NCI-H2107 (cell line): ENCODE measurements around the gene TRMT5.

ENCODE experiments used
- DNase-seq: peaks from one replicate; lab custom pipeline; 2025; lab: John Stamatoyannopoulos, UW

TRMT5 gene, protein sequence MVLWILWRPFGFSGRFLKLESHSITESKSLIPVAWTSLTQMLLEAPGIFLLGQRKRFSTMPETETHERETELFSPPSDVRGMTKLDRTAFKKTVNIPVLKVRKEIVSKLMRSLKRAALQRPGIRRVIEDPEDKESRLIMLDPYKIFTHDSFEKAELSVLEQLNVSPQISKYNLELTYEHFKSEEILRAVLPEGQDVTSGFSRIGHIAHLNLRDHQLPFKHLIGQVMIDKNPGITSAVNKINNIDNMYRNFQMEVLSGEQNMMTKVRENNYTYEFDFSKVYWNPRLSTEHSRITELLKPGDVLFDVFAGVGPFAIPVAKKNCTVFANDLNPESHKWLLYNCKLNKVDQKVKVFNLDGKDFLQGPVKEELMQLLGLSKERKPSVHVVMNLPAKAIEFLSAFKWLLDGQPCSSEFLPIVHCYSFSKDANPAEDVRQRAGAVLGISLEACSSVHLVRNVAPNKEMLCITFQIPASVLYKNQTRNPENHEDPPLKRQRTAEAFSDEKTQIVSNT

DNA sequence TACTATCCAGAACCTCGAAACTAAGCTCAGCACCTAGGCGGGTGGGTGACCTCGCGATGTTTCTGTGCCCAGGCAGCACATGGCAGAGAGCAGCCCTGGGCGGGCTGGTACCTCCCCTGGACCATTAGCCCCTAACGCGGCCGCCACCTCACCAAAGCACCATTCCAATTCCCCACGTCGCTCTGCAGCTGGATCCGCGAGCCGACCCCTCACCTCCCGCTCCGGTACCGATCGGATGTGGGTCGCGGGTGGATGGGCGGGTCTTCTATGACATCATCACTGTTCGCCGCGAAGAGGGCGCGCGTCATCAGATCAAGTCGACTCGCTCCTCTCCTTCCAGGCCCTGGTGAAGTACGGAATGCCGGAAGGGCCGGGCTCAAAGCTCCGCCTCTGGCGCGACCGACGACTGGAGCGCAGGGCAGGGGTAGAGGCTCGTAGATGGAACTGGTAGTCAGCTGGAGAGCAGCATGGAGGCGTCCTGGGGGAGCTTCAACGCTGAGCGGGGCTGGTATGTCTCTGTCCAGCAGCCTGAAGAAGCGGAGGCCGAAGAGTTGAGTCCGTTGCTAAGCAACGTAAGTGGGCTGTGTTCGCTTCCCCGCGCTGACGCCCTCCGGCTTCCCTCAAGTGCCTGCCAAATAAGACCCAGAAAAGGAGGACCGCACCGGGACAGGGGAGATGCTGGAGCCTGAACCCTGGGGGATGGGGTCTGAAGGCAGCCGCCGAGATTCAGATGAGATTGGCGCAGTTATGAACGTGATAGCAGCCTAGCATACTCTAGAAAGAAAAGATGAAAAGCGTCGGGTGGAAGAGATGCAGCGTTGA is at the start of gene TRMT5, which contains the start of gene SLC38A6:
Gene TRMT5 (minus strand): TSS at position 269 of the 822 bp plus-strand sequence. CDS start 106 bp downstream, at position 163.
Gene SLC38A6 (plus strand): TSS at position 435 of the 822 bp plus-strand sequence. CDS start 33 bp downstream, at position 468.
- peak; percentile 99 for DNase-seq

DNA sequence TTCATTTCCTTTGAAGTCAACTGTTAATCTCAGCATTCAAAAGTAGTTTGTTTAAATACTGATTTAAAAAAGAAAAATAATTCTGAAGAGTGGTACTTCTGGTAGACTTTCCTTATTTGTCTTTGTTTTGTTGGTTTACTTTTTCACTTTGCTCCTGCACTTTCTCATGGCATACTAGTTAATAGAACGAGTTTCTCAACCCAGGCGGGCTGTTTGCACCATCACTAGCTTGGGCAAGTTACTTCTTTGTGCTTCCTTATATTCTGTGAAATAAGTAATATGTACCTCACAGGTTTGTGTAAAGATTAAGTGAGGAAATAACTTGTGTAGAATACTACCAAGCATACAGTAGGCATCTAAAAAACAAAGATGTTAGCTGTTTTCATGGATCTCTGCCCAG is 45.6 kb upstream of the TRMT5 start:
- no peak for DNase-seq

DNA sequence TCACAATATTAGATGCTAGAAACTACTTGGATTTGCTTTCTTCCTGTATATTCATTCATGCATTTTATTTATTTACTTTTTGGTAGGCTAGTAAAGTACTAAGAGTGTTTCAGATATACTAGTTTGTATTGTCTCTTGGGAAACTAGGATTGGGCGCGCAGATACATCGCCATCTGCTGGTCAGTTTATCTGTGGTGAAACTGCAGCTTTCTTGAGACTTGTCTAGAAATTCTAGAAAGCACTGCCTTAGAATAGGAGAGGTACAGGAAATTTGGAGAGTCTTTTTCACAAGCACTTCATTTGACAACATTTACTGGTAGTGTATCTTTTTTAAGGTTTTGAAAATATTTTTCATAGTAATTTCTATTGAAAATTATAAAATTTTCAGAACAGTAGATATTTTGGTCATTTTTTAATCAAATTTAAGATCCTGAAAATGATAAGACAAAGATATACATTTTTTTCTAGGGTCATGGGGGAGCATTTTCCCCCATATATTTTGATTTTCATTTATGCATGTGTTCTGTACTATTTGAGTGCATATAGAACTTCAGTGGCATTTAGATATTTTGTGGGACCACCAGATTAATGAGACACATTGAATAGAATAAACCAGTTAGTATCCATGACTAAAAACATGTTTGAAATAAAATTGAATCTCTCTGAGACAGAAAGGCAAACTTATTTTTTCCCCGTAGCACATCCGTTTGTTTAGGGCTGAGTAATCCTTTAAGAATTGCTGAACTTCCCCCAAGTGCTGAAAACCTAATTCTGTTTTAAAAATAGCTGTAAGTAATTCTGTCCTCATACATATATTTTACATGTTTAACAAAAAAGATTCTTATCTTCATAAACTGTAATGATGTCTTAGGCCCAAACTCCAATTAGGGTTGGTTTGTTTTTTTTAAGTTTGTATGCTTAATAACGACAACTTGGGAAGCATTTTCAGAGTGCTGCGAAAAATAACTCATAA is 44.7 kb upstream of the TRMT5 start:
- DNase-seq = peak; percentile 75

DNA sequence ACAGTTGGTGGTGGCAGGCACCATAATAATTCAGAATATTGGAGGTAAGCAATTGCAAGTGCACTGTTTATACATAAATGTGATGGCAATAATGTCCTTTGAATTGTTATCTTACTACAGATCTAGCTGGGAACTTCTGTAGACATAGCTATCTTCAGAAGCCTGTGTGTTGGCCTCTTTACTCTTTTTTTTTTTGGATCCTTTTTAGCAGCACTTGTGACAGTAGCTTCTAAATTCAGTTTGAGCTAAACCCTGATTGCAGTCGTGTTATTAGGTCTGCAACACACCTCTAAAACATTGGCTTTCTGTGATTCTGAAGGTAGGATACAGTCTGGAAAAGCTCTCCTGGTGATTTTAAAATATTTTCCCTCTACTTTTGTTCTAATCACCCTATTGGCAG is 38.7 kb upstream of the TRMT5 start:
- DNase-seq = no peak

DNA sequence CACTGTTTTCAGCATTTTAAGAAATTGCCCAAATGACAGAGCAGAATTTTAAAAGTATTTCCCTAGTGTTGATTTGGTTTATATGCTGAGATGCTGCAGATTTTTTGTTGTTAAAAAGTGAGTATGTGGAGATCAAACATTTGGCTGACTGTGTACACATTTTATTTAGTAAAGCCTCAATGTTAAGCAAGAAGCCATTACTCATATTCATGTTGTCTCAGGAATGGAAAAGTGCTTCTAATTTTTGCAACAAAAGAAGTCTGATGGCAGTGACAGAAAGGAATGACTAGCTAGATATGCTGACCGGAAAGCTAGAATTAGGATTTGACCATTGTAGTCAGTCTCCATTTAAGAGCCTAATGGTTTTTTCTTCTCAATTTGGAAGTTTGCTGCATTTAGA is 22.7 kb upstream of the TRMT5 start:
- no peak for DNase-seq

DNA sequence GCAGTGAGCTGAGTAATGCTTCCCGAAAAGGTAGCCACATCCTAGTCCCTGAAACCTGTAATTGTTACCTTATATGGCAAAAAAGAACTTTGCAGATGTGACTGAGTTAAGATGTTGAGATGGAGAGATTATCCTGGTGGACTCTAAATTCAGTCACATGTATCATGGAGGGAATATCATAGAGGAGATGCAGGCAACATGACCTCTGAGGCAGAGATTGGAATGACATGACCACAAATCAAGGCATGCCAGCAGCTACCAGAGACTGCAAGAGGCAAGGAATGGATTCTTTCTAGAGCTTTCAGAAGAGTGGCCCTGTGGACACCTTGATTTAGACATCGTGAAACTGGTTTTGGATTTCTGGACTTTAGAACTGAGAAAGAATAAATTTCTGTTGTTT is 18.7 kb upstream of the TRMT5 start:
- no peak for DNase-seq

DNA sequence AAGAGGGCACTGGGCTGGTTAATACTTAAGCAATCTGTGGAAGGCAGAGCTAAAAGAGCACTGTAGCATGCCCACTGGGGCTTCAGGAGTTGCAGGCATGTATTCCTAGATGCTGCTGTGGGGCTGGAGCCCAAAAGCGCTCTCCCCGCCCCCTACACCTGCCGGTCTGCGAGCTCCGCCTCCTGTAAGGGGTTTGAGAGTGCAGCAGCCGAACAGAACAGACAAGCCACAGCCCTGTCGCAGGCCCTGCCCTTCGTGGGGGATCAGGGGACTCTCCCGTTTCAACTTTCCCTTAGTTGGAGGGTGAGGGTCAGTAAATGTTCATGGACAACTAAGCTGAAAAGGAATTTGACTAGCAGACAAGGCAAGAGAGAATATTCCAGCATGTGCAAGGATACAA is 17.7 kb upstream of the TRMT5 start:
- no peak for DNase-seq

DNA sequence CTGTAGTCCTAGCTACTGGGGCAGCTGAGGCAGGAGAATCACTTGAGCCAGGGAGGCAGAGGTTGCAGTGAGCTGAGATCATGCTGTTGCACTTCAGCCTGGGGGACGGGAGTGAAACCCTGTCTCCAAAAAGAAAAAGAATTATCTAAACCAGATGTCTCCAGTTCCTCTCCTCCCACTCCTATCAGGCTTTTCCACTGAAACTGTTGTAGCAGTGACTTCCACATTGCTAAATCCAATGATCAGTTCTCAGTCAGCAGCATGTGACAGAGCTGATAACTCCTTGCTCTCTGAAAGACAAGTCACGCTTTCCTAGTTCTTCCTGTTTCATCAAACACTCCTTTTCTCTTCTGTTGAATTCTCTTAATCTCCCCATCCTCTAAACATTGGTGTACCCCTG is 8.7 kb upstream of the TRMT5 start:
- DNase-seq = no peak

DNA sequence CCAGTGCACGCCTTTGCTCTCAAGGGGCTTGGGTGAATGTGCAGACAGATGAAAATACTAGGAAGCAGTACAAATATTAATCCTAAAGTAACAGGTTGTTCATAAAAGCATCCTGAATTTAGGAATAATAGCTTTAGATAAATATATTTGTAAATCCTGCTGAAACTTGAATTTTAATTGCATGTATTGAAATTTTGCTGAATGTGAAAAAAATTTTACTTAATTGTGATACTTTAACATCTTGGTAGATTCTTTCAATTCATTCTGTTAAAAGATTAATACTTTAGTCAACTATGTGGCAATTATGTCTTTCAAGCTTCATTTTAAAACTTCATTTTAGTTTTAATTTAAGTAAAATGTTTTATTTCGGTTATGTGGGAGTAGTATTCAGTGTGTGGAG is 5.6 kb upstream of the TRMT5 start:
- no peak for DNase-seq

DNA sequence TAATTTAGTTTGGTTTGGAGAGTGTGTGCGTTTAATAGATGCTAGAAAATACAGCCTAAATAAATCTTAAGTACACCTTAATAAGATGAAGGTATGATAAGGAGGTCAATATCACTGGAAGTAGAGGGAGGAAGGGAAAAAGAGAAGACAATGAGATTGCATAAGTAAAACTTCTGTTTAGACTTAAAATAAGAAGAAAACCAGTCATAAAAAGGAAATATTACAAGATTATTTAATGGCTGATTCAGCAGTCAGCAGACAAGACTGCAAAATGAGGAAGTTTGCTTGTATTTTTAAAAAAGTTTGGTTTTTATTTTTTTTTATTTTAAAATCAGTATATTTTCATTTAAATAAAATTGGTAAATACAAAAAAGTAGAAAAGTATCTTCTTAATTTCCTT is 3.3 kb upstream of the TRMT5 start:
- DNase-seq = no peak

DNA sequence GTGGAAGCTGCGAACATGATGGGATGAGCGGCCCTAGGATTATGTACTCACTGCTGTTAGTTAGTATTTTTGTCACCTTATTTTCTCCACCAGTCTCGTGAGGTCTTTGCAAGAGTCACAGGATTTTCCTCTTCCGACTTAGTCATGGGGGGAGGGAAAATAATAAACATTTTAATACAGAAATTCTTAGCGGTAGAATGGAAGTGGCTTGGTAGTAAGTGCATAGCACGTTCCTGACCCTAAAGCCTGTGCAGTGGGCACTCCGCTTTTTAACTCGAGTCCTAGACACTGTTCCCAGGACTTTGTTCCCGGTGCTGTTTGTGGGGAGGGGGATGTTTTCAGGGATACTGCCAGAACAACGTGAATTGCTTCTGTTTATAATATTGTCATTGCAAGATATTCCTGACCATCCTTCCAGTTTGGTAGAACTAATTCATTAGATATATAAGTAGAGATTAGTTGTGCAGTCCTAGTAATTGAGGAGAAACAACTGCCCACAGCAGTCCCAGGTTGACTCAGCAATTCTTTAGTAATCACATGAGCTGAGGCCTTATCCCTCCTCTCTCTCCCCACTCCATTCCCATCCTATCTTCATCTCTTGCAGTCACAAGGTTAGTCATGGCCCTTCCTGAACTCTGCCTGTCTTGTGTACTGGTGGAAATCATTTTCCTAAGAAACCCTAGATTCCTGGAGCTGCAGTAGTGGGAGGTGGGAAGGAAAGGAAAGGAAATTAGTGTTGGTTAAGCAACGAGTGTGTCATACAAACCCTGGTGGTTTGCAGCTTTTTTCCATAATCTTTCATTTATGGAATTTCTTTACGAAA is 965 bp upstream of the TRMT5 start:
- DNase-seq = peak; percentile 48

DNA sequence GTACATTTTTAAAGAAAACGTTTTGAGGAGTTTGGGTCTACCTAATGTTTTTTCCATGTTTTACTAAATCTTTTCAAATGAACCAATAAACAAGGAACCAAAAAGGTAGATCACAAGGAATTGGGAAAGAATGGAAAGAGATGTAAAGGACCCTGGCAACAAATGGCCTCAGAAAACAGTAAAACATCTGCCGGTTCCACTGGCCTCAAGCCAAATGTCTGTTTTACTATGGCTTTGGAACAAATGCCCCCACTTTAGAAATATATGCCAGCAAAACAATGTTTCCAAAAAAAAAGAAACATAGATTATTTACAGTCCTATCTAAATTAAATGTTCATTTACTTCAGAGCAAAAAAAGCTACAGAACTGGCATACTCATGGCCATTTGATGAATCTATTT is 3.0 kb downstream of the TRMT5 start:
- DNase-seq = no peak

DNA sequence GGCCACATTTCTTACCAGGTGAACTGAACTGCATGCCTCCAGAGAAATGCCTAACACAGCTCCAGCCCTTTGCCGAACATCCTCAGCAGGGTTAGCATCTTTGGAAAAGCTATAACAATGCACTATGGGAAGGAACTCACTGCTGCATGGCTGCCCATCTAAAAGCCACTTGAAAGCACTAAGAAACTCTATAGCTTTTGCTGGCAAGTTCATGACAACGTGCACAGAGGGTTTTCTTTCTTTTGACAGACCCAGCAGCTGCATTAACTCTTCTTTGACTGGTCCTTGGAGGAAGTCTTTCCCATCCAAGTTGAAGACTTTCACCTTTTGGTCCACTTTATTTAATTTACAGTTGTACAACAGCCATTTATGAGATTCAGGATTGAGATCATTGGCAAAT is 5.3 kb downstream of the TRMT5 start:
- DNase-seq = peak; percentile 78

DNA sequence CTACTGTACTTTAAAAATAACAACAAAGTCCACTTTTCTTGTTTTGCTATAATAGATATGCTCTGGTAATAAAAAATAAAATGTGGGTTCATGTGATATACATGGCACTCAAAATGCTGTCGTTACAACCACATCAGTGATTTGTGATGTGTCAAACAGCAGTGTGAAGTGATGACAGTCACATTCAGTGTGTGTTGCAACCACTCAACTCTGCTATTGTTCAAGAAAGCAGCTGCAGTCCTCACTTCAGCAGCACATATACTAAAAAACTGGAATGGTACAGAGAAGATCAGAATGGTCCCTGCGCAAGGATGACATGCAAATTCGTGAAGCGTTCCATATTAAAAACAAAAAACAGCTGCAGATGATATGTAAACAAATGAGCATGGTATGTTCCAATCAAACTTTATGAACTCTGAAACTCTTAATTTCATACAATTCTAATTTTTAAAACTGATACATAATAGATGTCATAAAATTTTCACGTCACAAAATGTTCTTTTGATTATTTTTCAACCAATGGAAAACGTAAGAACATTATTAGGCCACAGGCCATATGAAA is 6.7 kb downstream of the TRMT5 start:
- DNase-seq = peak; percentile 30

DNA sequence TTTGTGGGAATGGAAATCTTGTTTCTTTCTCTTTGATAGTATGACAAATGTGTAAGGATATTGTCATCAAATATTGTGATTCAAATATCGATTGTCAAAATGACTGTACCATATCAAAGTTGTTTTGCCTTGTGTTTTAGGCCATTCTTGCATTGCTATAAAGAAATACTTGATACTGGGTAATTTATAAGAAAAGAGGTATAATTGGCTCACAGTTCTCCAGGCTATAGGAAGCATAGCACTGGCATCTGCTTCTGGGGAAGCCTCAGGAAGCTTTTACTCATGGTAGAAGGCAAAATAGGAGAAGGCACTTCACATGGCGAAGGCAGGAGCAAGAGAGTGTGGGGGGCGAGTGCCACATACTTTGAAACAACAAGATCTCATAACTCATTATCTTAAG is 7.8 kb downstream of the TRMT5 start:
- no peak for DNase-seq

DNA sequence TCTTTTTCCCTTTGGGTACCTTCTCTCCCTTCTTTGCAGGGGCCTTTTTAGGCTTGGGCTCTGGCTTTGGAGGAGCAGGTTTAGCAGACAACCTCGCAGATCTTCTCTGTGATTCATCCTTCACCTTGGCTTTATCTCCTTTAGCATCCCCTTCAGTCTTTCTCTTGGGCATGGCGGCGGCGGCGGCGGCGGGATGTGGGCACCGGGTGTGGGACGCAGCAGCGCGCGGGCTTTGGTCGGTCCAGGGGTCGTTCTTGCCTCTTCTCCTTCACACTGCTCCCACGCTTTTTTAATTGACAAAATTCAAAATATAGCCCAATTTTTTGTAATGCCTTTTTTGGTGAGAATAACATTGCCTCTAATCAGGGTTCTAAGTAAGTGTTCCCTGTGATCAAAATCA is 8.6 kb downstream of the TRMT5 start:
- DNase-seq = no peak

DNA sequence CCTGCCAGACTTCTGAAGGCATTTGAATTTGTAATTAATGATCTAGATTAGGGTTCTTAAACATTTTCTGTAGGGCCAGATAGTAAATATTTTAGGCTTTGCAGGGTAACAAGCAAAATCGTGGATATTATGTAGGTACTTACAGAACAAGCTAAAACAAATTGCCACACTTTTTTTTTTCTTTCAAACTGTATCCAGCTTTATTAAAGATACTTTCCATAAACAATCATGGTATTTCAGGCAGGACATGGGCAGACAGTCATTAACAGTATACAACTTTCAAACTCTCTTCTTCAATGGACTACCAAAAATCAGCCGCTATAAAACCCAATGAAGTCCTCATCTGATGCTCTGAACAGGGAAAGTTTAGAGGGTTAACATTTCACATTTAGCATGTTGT is 9.6 kb downstream of the TRMT5 start:
- DNase-seq = no peak

DNA sequence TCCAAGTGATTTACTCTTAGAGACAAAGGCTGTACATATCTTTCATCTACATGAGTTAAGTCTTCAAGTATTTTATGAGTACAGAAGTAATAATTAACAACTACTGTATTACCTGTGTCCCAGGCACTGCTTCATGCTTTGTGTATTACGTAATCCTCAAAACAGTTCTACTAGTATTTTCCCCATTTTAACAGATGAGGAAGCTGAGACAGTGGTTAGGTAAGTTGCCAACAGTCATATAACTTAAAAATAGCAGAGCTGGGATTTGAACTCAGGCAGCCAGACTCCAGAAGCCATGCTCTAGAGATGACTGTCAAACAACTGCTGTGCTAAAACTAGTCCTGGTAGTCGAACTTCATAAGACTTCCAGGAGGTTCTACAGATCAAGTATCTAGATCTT is 10.7 kb downstream of the TRMT5 start:
- no peak for DNase-seq

DNA sequence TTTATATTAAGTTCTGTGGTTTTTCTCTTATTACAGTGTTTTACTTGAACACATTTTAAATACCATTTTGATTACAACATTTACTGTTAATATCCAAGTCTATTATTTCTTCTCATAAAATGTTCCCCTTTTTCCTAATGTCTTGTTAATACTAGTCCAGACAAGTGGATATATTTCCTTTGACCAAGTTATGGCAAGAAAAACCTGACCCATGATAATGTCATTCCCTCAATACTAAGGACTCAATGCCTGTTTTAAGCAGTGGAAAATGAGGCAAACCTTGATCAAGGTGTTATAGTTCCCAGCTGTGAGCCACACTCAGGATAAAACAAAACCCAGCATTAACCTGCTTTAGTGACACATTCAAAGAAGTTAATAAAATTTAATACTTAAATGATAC is 12.2 kb downstream of the TRMT5 start:
- no peak for DNase-seq

DNA sequence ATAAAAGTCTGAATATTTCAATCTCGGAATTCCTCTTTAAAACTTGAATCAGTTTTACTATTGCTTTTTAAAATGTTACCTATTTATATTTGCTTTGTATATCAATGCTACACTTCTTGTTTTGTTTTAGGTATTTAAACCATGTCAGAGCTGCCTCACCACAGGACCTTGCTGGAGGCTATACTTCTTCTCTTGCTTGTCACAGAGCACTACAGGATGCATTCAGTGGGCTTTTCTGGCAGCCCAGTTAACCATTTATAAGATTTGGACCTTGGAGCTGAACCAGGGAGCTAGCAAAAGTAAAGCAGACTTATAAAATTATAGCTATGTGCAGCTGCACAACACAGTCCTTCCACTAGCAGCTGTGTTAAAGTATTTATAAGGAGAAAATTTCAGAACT is 12.8 kb downstream of the TRMT5 start:
- no peak for DNase-seq

DNA sequence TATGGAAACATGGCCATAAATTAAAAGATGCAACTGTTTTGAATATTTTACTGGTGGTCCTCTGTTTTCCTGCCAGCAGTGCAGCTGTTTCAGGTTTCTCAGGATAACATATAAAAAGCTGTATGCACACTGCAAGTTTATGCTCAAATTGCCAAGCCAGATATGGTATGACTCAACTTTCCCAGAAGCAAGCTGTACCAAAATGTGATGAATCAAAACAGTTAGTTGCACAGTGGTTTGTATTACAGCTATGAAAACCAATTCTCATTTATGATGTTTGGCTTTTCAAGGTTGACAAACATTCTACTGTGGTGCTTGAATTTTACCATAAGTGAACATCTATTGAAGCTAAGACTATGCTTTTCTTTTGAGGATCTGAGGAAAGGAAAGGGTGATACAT is 15.5 kb downstream of the TRMT5 start:
- no peak for DNase-seq
